Liver (tissue), 9 donors: Measurements from ENCODE around the gene C1QTNF4. TPM values are rescaled to one million over a fixed set of nuclear protein-coding genes. Genes with fewer than 3 reads are reported as not detected.

ENCODE experiments used
- DNase-seq: peaks from one replicate; pipeline ENCODE4 v3.0.0-alpha.2; 2017; ENCODE audit warnings: low spot score
- H3K27ac ChIP-seq, 2 donors: one replicate each; pipeline ENCODE4 v1.7.0; 2013; ENCODE audit warnings: inconsistent platforms in 2 of 2, low read length in 2 of 2, control low read depth in 1 of 2, low read depth in 1 of 2, mild to moderate bottlenecking in 1 of 2
- H3K27me3 ChIP-seq, 4 donors: one replicate each; pipeline versions ENCODE4 v1.6.1 to v1.7.0; 2013; ENCODE audit warnings: low read length in 3 of 4, inconsistent platforms in 1 of 4, mild to moderate bottlenecking in 1 of 4, moderate library complexity in 1 of 4; ENCODE audit not compliant: control insufficient read depth in 4 of 4, insufficient read depth in 4 of 4
- H3K36me3 ChIP-seq, 4 donors: one replicate each; pipeline versions ENCODE4 v1.6.1 to v1.7.0; 2013; ENCODE audit warnings: low read length in 3 of 4, mild to moderate bottlenecking in 3 of 4, low read depth in 1 of 4, moderate library complexity in 1 of 4; ENCODE audit not compliant: control insufficient read depth in 4 of 4, insufficient read depth in 3 of 4
- H3K4me1 ChIP-seq, 4 donors: one replicate each; pipeline versions ENCODE4 v1.6.1 to v1.7.0; 2013; ENCODE audit warnings: low read length in 3 of 4, mild to moderate bottlenecking in 3 of 4, moderate library complexity in 1 of 4; ENCODE audit not compliant: control insufficient read depth in 4 of 4, insufficient read depth in 4 of 4
- H3K4me3 ChIP-seq, 3 donors: one replicate each; pipeline versions ENCODE4 v1.6.1 to v1.7.0; 2013; ENCODE audit warnings: low read length in 3 of 3, control low read depth in 1 of 3, low read depth in 1 of 3, mild to moderate bottlenecking in 1 of 3
- H3K9ac ChIP-seq, 2 donors: one replicate each; pipeline ENCODE4 v1.7.0; 2013; ENCODE audit warnings: low read length in 2 of 2, mild to moderate bottlenecking in 2 of 2, moderate library complexity in 2 of 2, control low read depth in 1 of 2, low read depth in 1 of 2
- H3K9me3 ChIP-seq, 4 donors: one replicate each; pipeline versions ENCODE4 v1.6.1 to v1.7.0; 2013; ENCODE audit warnings: low read length in 3 of 4; ENCODE audit not compliant: control insufficient read depth in 4 of 4
- EGR1 ChIP-seq, 2 donors: IDR thresholded peaks; 2 replicates each; pipeline ENCODE4 v1.6.1; 2016 to 2018; ENCODE audit warnings: antibody characterized with exemption in 2 of 2, low read depth in 2 of 2
- FOXA1 ChIP-seq: IDR thresholded peaks from 2 replicates; pipeline ENCODE4 v1.6.1; 2016; ENCODE audit warnings: antibody characterized with exemption
- FOXA2 ChIP-seq: IDR thresholded peaks from 2 replicates; pipeline ENCODE4 v1.6.1; 2016; ENCODE audit warnings: antibody characterized with exemption
- GABPA ChIP-seq, 2 donors: IDR thresholded peaks in 1 of 2; conservative IDR thresholded peaks in 1 of 2; 2 replicates each; pipeline ENCODE4 v1.6.1; 2016; ENCODE audit warnings: antibody characterized with exemption in 2 of 2, mild to moderate bottlenecking in 1 of 2, moderate library complexity in 1 of 2
- HNF4A ChIP-seq, 2 donors: conservative IDR thresholded peaks; 2 replicates each; pipeline ENCODE4 v1.6.1; 2016; ENCODE audit warnings: antibody characterized with exemption in 2 of 2, mild to moderate bottlenecking in 2 of 2
- HNF4G ChIP-seq: IDR thresholded peaks from 2 replicates; pipeline ENCODE4 v1.6.1; 2016; ENCODE audit warnings: antibody characterized with exemption
- JUND ChIP-seq, 2 donors: IDR thresholded peaks; 2 replicates each; pipeline ENCODE4 v1.6.1; 2016; ENCODE audit warnings: antibody characterized with exemption in 2 of 2
- NR2F2 ChIP-seq: IDR thresholded peaks from 2 replicates; pipeline ENCODE4 v1.6.1; 2016; ENCODE audit warnings: antibody characterized with exemption
- RAD21 ChIP-seq, 2 donors: IDR thresholded peaks; 2 replicates each; pipeline ENCODE4 v1.6.1; 2016; ENCODE audit warnings: antibody characterized with exemption in 2 of 2, mild to moderate bottlenecking in 2 of 2
- RXRA ChIP-seq, 2 donors: IDR thresholded peaks; 2 replicates each; pipeline ENCODE4 v1.6.1; 2017 to 2018; ENCODE audit warnings: antibody characterized with exemption in 2 of 2, mild to moderate bottlenecking in 1 of 2
- SP1 ChIP-seq: IDR thresholded peaks from 2 replicates; pipeline ENCODE4 v1.6.1; 2018; ENCODE audit warnings: antibody characterized with exemption, mild to moderate bottlenecking
- TAF1 ChIP-seq: conservative IDR thresholded peaks from 2 replicates; pipeline ENCODE4 v1.6.1; 2016; ENCODE audit warnings: antibody characterized with exemption, mild to moderate bottlenecking
- YY1 ChIP-seq: IDR thresholded peaks from 2 replicates; pipeline ENCODE4 v1.6.1; 2016; ENCODE audit warnings: antibody characterized with exemption, mild to moderate bottlenecking
- WGBS: extraction: QIAGEN DNeasy Blood & Tissue Kit; methylation state at CpG from one replicate; pipeline ENCODE4 v1.1.7; 2013; 5-methylcytosine and 5-hydroxymethylcytosine counted together
- polyA plus RNA-seq, 2 donors: library from polyadenylated mRNA; stranded (reverse) in 1 of 2; unstranded in 1 of 2; fragments of 200-250 nt in 1 of 2; fragments of >200 nt in 1 of 2; fragmentation: Nextera tagmentation in 1 of 2; extraction: Ambion mirVana in 1 of 2; gene quantifications; one replicate each; pipeline versions ENCODE4 v1.2.1 to v1.2.3, GENCODE V29; 2013 to 2015
- total RNA-seq, 2 donors: library from RNA; depleted of rRNA; stranded (reverse); fragments of >200 nt; gene quantifications; one replicate each; pipeline ENCODE4 v1.2.3, GENCODE V29; 2014
- TF ChIP-seq, protein P1 (sequence below): IDR thresholded peaks from 2 replicates; pipeline ENCODE4 v1.6.1; 2016; ENCODE audit warnings: antibody characterized with exemption
- TF ChIP-seq, protein P2 (sequence below): IDR thresholded peaks from 2 replicates; pipeline ENCODE4 v1.6.1; 2016; ENCODE audit warnings: antibody characterized with exemption
- TF ChIP-seq, protein P3 (sequence below): IDR thresholded peaks from 2 replicates; pipeline ENCODE4 v1.6.1; 2016; ENCODE audit warnings: antibody characterized with exemption
- TF ChIP-seq, protein P4 (sequence below): IDR thresholded peaks from 2 replicates; pipeline ENCODE4 v1.6.1; 2016; ENCODE audit warnings: antibody characterized with exemption, mild to moderate bottlenecking
- TF ChIP-seq, protein P5 (sequence below): fragments of 150-350 bp; IDR thresholded peaks from 2 replicates; pipeline ENCODE4 v1.5.1; 2017; ENCODE audit warnings: improper control_type of control experiment, low read depth, low read length; ENCODE audit not compliant: missing input control
- donor health status: healthy.
- donor health status: healthy.
- donor health status: healthy.
- donor health status: healthy.
- donor health status: healthy.

The C1QTNF4 gene
- total and polyA plus RNA-seq, 4 donors, result 0.08 to 1.8 (median 0.32) TPM

DNA sequence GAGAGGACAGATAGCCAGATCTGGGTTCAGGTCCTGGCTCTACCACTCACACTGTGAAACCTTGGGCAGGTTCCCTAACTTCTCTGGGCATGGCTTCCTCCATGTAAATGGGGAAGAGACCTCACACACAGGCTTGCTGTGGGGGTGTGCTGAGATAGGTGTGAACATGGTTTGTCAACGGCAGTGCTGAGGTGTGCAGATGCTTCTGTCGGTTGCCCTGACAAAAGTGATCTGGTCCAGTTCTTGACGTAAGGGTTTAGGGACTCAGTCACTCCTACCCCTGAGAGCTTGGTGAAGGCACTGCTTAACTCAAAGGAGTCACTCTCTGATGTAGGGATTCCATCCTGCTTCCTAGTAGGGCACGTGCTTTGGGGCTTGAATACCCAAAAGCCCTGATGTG, 2.0 kb downstream of the C1QTNF4 start:
- peaks cover 0 to 7% (median 1%) of the 10 kb centered on the region in 4 donors for H3K9me3 ChIP-seq
- no peak overlapping the region for H3K9ac ChIP-seq
- H3K4me3 ChIP-seq, result no peak overlapping the region
- H3K4me1 ChIP-seq, result peaks cover 0 to 6% (median 2%) of the 10 kb centered on the region in 4 donors
- WGBS, result 75% methylated on average over 4 of the region's 4 CpGs
- peaks cover 0 to 7% (median 2%) of the 10 kb centered on the region in 4 donors for H3K27me3 ChIP-seq
- H3K36me3 ChIP-seq, result no peaks in the 10 kb centered on the region
- DNase-seq, result no peak
- no peak overlapping the region for H3K27ac ChIP-seq
- TF ChIP-seq, protein P1, sequence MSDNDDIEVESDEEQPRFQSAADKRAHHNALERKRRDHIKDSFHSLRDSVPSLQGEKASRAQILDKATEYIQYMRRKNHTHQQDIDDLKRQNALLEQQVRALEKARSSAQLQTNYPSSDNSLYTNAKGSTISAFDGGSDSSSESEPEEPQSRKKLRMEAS, result no peak
- TF ChIP-seq HNF4G (no peak), FOXA2 (no peak), TAF1 (no peak), NR2F2 (no peak), EGR1 (IDR thresholded peaks at IDR 0.05; ENCODE audit: low read depth in 2 of 2) (no peak), YY1 (no peak), FOXA1 (no peak), HNF4A (conservative IDR thresholded peaks at IDR 0.05) (no peak), JUND (IDR thresholded peaks at IDR 0.05) (no peak), GABPA (IDR thresholded peaks at IDR 0.05 in 1 of 2, conservative IDR thresholded peaks at IDR 0.05 in 1 of 2) (no peak), SP1 (no peak), RXRA (IDR thresholded peaks at IDR 0.05) (no peak), RAD21 (IDR thresholded peaks at IDR 0.05) (no peak)
- TF ChIP-seq, protein P2, sequence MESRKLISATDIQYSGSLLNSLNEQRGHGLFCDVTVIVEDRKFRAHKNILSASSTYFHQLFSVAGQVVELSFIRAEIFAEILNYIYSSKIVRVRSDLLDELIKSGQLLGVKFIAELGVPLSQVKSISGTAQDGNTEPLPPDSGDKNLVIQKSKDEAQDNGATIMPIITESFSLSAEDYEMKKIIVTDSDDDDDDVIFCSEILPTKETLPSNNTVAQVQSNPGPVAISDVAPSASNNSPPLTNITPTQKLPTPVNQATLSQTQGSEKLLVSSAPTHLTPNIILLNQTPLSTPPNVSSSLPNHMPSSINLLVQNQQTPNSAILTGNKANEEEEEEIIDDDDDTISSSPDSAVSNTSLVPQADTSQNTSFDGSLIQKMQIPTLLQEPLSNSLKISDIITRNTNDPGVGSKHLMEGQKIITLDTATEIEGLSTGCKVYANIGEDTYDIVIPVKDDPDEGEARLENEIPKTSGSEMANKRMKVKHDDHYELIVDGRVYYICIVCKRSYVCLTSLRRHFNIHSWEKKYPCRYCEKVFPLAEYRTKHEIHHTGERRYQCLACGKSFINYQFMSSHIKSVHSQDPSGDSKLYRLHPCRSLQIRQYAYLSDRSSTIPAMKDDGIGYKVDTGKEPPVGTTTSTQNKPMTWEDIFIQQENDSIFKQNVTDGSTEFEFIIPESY, result no peak
- TF ChIP-seq, protein P3, sequence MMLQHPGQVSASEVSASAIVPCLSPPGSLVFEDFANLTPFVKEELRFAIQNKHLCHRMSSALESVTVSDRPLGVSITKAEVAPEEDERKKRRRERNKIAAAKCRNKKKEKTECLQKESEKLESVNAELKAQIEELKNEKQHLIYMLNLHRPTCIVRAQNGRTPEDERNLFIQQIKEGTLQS, result no peak
- TF ChIP-seq, protein P4, sequence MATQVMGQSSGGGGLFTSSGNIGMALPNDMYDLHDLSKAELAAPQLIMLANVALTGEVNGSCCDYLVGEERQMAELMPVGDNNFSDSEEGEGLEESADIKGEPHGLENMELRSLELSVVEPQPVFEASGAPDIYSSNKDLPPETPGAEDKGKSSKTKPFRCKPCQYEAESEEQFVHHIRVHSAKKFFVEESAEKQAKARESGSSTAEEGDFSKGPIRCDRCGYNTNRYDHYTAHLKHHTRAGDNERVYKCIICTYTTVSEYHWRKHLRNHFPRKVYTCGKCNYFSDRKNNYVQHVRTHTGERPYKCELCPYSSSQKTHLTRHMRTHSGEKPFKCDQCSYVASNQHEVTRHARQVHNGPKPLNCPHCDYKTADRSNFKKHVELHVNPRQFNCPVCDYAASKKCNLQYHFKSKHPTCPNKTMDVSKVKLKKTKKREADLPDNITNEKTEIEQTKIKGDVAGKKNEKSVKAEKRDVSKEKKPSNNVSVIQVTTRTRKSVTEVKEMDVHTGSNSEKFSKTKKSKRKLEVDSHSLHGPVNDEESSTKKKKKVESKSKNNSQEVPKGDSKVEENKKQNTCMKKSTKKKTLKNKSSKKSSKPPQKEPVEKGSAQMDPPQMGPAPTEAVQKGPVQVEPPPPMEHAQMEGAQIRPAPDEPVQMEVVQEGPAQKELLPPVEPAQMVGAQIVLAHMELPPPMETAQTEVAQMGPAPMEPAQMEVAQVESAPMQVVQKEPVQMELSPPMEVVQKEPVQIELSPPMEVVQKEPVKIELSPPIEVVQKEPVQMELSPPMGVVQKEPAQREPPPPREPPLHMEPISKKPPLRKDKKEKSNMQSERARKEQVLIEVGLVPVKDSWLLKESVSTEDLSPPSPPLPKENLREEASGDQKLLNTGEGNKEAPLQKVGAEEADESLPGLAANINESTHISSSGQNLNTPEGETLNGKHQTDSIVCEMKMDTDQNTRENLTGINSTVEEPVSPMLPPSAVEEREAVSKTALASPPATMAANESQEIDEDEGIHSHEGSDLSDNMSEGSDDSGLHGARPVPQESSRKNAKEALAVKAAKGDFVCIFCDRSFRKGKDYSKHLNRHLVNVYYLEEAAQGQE, result no peak
- TF ChIP-seq, protein P5, sequence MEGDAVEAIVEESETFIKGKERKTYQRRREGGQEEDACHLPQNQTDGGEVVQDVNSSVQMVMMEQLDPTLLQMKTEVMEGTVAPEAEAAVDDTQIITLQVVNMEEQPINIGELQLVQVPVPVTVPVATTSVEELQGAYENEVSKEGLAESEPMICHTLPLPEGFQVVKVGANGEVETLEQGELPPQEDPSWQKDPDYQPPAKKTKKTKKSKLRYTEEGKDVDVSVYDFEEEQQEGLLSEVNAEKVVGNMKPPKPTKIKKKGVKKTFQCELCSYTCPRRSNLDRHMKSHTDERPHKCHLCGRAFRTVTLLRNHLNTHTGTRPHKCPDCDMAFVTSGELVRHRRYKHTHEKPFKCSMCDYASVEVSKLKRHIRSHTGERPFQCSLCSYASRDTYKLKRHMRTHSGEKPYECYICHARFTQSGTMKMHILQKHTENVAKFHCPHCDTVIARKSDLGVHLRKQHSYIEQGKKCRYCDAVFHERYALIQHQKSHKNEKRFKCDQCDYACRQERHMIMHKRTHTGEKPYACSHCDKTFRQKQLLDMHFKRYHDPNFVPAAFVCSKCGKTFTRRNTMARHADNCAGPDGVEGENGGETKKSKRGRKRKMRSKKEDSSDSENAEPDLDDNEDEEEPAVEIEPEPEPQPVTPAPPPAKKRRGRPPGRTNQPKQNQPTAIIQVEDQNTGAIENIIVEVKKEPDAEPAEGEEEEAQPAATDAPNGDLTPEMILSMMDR, result no peak
